HepG2 (cell line): ENCODE results near the gene GSTK1. TPM values are rescaled to one million over a fixed set of nuclear protein-coding genes. Genes with fewer than 3 reads are reported as not detected.
A peak's percentile ranks its signal among the peaks of the same experiment; 100 is the strongest.

Source experiments
- EP300 ChIP-seq, 3 experiments: sonication (generic) in 1 of 3; formaldehyde crosslinking in 1 of 3; IDR thresholded peaks; 2 replicates each; pipeline versions ENCODE4 v1.5.1 to v1.6.1; 2011 to 2020; ENCODE audit warnings: low read depth in 2 of 3, low read length in 2 of 3, borderline replicate concordance in 1 of 3, improper control_type of control experiment in 1 of 3, mild to moderate bottlenecking in 1 of 3, missing genetic modification reagents in 1 of 3, moderate library complexity in 1 of 3
- GZF1 ChIP-seq: sonication (generic); formaldehyde crosslinking; IDR thresholded peaks from 2 replicates; pipeline ENCODE4 v1.5.1; 2020; ENCODE audit warnings: mild to moderate bottlenecking, missing genetic modification reagents
- HOXA7 ChIP-seq: sonication (generic); formaldehyde crosslinking; IDR thresholded peaks from 2 replicates; pipeline ENCODE4 v1.8.1; 2022; ENCODE audit warnings: mild to moderate bottlenecking, missing genetic modification reagents, moderate library complexity
- NR0B2 ChIP-seq: sonication (generic); formaldehyde crosslinking; IDR thresholded peaks from 2 replicates; pipeline ENCODE4 v1.4.0; 2020; ENCODE audit warnings: mild to moderate bottlenecking, missing genetic modification reagents
- PAXIP1 ChIP-seq: sonication (generic); formaldehyde crosslinking; conservative IDR thresholded peaks from 2 replicates; pipeline ENCODE4 v1.4.0; 2020; ENCODE audit warnings: mild to moderate bottlenecking, missing genetic modification reagents, moderate library complexity
- SMARCC2 ChIP-seq: fragments of 450-650 bp; IDR thresholded peaks from 2 replicates; pipeline ENCODE4 v1.6.1; 2017; ENCODE audit warnings: antibody characterized with exemption, mild to moderate bottlenecking
- TCF7L2 ChIP-seq: IDR thresholded peaks from 2 replicates; pipeline ENCODE4 v1.6.1; 2011; ENCODE audit warnings: mild to moderate bottlenecking, low read depth, low read length, moderate library complexity
- ZBTB1 ChIP-seq: sonication (generic); formaldehyde crosslinking; IDR thresholded peaks from 2 replicates; pipeline ENCODE4 v1.4.0; 2020; ENCODE audit warnings: missing genetic modification reagents, borderline replicate concordance
- ZBTB2 ChIP-seq: sonication (generic); formaldehyde crosslinking; IDR thresholded peaks from 2 replicates; pipeline ENCODE4 v1.8.0; 2022; ENCODE audit warnings: low read depth, missing genetic modification reagents
- ZFP36L2 ChIP-seq: sonication (generic); formaldehyde crosslinking; IDR thresholded peaks from 2 replicates; pipeline ENCODE4 v1.4.0; 2020; ENCODE audit warnings: missing genetic modification reagents
- ZNF232 ChIP-seq: sonication (generic); formaldehyde crosslinking; IDR thresholded peaks from 2 replicates; pipeline ENCODE4 v1.4.0; 2020; ENCODE audit warnings: missing genetic modification reagents, borderline replicate concordance
- ZNF251 ChIP-seq: sonication (generic); formaldehyde crosslinking; IDR thresholded peaks from 2 replicates; pipeline ENCODE4 v1.9.0; 2021; ENCODE audit warnings: mild to moderate bottlenecking, missing genetic modification reagents
- ZNF512 ChIP-seq: sonication (generic); formaldehyde crosslinking; IDR thresholded peaks from 2 replicates; pipeline ENCODE4 v1.4.0; 2020; ENCODE audit warnings: mild to moderate bottlenecking, missing genetic modification reagents
- ZNF7 ChIP-seq: IDR thresholded peaks from 2 replicates; pipeline ENCODE4 v1.6.1; 2016; ENCODE audit warnings: missing biosample characterization, missing genetic modification reagents
- ZNF777 ChIP-seq: sonication (generic); formaldehyde crosslinking; IDR thresholded peaks from 2 replicates; pipeline ENCODE4 v1.4.0; 2020; ENCODE audit warnings: missing genetic modification reagents
- polyA plus RNA-seq, 8 experiments: library from polyadenylated mRNA; depleted of rRNA in 3 of 8; stranded (reverse) in 7 of 8; unstranded in 1 of 8; fragments of >200 nt; fragmentation: Illumina TruSeq in 4 of 8; extraction: Trizol in 4 of 8; gene quantifications; 2 replicates each; pipeline versions ENCODE4 v1.2.1 to v1.2.3, GENCODE V29; 2011 to 2016; ENCODE audit warnings: low read depth in 4 of 8, missing spikeins in 1 of 8, mixed read lengths in 1 of 8; ENCODE audit not compliant: insufficient read depth in 1 of 8
- total RNA-seq, 5 experiments: library from RNA; depleted of rRNA; stranded (reverse); fragments of >200 nt; fragmentation: Illumina TruSeq; extraction: Trizol; gene quantifications; 2 replicates each; pipeline ENCODE4 v1.2.3, GENCODE V29; 2016; ENCODE audit warnings: low read depth in 1 of 5

The GSTK1 gene
- total and polyA plus RNA-seq, 2 of the 13 experiments (the other 11 are each of a cell fraction or from before 2014, with no cell fraction given), result 64.6 to 92.1 TPM

- no peak for TF ChIP-seq ZBTB2
- TF ChIP-seq PAXIP1, result peak; percentile 77
- TF ChIP-seq SMARCC2, result no peak
- no peak for TF ChIP-seq ZBTB1 (CRISPR knock-in tag)
- TF ChIP-seq NR0B2 (CRISPR knock-in tag), result peak; percentile 60; the same call in 1 of the 2 replicates
- no peak for TF ChIP-seq ZFP36L2 (CRISPR knock-in tag)
- no peak for TF ChIP-seq HOXA7
- TF ChIP-seq ZNF777 (CRISPR knock-in tag), result 0 out of 2 replicates have a peak, but pooled peaks have one; percentile 21
- TF ChIP-seq ZNF232, result no peak; the same call in 1 of the 2 replicates
- peak in 1 of 2 experiments; percentile 22; a peak in 1 of 4 replicates for TF ChIP-seq EP300 (IDR thresholded peaks at IDR 0.05; ENCODE audit: low read depth in 2 of 2, low read length in 2 of 2)
- TF ChIP-seq EP300 (CRISPR knock-in tag; IDR thresholded peaks at IDR 0.05; ENCODE audit: borderline replicate concordance), result peak; percentile 47; the same call in 1 of the 2 replicates
- TF ChIP-seq TCF7L2, result no peak
- no peak for TF ChIP-seq ZNF7 (CRISPR knock-in tag)
- no peak for TF ChIP-seq ZNF512
- TF ChIP-seq ZNF251 (CRISPR knock-in tag), result no peak
- TF ChIP-seq GZF1, result peak; percentile 58; the same call in 1 of the 2 replicates
Measured at GRCh38 chr7:143263266-143264195, at the start of gene GSTK1 (continued).
